Panc1 (cell line): ENCODE data around the gene NUAK2. TPM values are rescaled to one million over a fixed set of nuclear protein-coding genes. Genes with fewer than 3 reads are reported as not detected.

Experiments
- ATAC-seq: fragments of 200-7000 bp; cut with Tn5 transposase; 2 replicates; pipeline ENCODE4 v1.9.1; 2020; ENCODE audit warnings: mild to moderate bottlenecking, moderate library complexity
- BruUV-seq: library from RNA; stranded (reverse); fragments of 400-500 nt; replicated peaks from 2 replicates; lab custom pipeline; 2021; lab: Mats Ljungman, UMichigan
- CTCF ChIA-PET: fragments of 300-600 bp; sonication (Branson Sonifier 250); formaldehyde crosslinking; loops from one replicate; lab custom pipeline; 2022; ENCODE audit warnings: antibody characterized with exemption; lab: Charles Lee
- POLR2A ChIA-PET: fragments of 300-600 bp; sonication (Branson Sonifier 250); formaldehyde crosslinking; loops from one replicate; lab custom pipeline; 2022; ENCODE audit warnings: antibody characterized with exemption; lab: Charles Lee
- DNase-seq: peaks from one replicate; pipeline ENCODE4 v3.0.0-alpha.2; 2010; ENCODE audit warnings: low read depth, low spot score
- H3K27ac ChIP-seq: 2 replicates; pipeline ENCODE4 v1.5.1; 2011; ENCODE audit warnings: mild to moderate bottlenecking, low read length, inconsistent platforms
- H3K27me3 ChIP-seq: fragments of 200-500 bp; sonication (Bioruptor generic); 2 replicates; pipeline ENCODE4 v1.6.0; 2014; ENCODE audit warnings: low read length, inconsistent platforms; ENCODE audit not compliant: control insufficient read depth, insufficient read depth
- H3K36me3 ChIP-seq: fragments of 200-500 bp; sonication (Bioruptor generic); 2 replicates; pipeline ENCODE4 v1.5.1; 2014; ENCODE audit warnings: inconsistent platforms, mild to moderate bottlenecking, low read length, moderate library complexity; ENCODE audit not compliant: control insufficient read depth, insufficient read depth
- H3K4me1 ChIP-seq: 2 replicates; pipeline ENCODE4 v1.5.1; 2011; ENCODE audit warnings: inconsistent platforms, mild to moderate bottlenecking, low read length, moderate library complexity; ENCODE audit not compliant: control insufficient read depth, insufficient read depth
- H3K4me3 ChIP-seq, 2 experiments: 2 replicates each; pipeline ENCODE4 v1.5.1; 2011 to 2012; ENCODE audit warnings: low read depth in 2 of 2, low read length in 2 of 2, mild to moderate bottlenecking in 2 of 2, inconsistent platforms in 1 of 2, moderate library complexity in 1 of 2
- H3K9me3 ChIP-seq: fragments of 200-500 bp; sonication (Bioruptor generic); 2 replicates; pipeline ENCODE4 v1.5.1; 2014; ENCODE audit warnings: low read depth, mild to moderate bottlenecking, inconsistent platforms, low read length, moderate library complexity; ENCODE audit not compliant: control insufficient read depth, insufficient read depth
- POLR2AphosphoS5 ChIP-seq: IDR thresholded peaks from 2 replicates; pipeline ENCODE4 v1.6.1; 2012; ENCODE audit warnings: mild to moderate bottlenecking, low read depth, low read length, moderate library complexity
- REST ChIP-seq, 2 experiments: IDR thresholded peaks; 2 replicates each; pipeline ENCODE4 v1.6.1; 2011 to 2012; ENCODE audit warnings: low read depth in 2 of 2, control low read depth in 1 of 2, low read length in 1 of 2, mild to moderate bottlenecking in 1 of 2, moderate library complexity in 1 of 2; ENCODE audit not compliant: insufficient read depth in 1 of 2
- SIN3A ChIP-seq: IDR thresholded peaks from 2 replicates; pipeline ENCODE4 v1.6.1; 2012; ENCODE audit warnings: low read depth, mild to moderate bottlenecking, low read length, moderate library complexity, borderline replicate concordance; ENCODE audit not compliant: insufficient read depth
- TCF7L2 ChIP-seq: IDR thresholded peaks from 2 replicates; pipeline ENCODE4 v1.6.1; 2011; ENCODE audit warnings: mild to moderate bottlenecking, low read depth, low read length, inconsistent platforms
- in situ Hi-C: cut with HindIII; loops from 2 replicates; pipeline ENCODE4 v1.10.0; 2016; ENCODE audit warnings: low sequenced_read_pairs, low pct_unique_long_range_greater_than_20kb
- intact Hi-C: fragments of 100-400 bp; cut with micrococcal nuclease; formaldehyde crosslinking; loops from one replicate; pipeline ENCODE4 v1.10.0; 2022; ENCODE audit not compliant: unreplicated experiment
- total RNA-seq: library from RNA; stranded (reverse); gene quantifications from one replicate; pipeline ENCODE4 v1.2.1, GENCODE V29; 2021; ENCODE audit not compliant: unreplicated experiment
- TF ChIP-seq, protein P1 (sequence below): fragments of 450-650 bp; IDR thresholded peaks from 2 replicates; pipeline ENCODE4 v1.5.1; 2017; ENCODE audit warnings: mild to moderate bottlenecking

Gene NUAK2
- total RNA-seq, 1 experiment from 2014 or later: 17.4 TPM

- in situ Hi-C loops: no loop called here
- no peaks in the 10 kb centered on the region for H3K36me3 ChIP-seq
- no peak overlapping the region for H3K27ac ChIP-seq
- TF ChIP-seq REST (IDR thresholded peaks at IDR 0.05; ENCODE audit: insufficient read depth in 1 of 2, low read depth in 2 of 2, low read length in 1 of 2) (no peak), POLR2AphosphoS5 (no peak), TCF7L2 (no peak), SIN3A (no peak)
- TF ChIP-seq, protein P1, sequence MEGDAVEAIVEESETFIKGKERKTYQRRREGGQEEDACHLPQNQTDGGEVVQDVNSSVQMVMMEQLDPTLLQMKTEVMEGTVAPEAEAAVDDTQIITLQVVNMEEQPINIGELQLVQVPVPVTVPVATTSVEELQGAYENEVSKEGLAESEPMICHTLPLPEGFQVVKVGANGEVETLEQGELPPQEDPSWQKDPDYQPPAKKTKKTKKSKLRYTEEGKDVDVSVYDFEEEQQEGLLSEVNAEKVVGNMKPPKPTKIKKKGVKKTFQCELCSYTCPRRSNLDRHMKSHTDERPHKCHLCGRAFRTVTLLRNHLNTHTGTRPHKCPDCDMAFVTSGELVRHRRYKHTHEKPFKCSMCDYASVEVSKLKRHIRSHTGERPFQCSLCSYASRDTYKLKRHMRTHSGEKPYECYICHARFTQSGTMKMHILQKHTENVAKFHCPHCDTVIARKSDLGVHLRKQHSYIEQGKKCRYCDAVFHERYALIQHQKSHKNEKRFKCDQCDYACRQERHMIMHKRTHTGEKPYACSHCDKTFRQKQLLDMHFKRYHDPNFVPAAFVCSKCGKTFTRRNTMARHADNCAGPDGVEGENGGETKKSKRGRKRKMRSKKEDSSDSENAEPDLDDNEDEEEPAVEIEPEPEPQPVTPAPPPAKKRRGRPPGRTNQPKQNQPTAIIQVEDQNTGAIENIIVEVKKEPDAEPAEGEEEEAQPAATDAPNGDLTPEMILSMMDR: no peak
- DNase-seq (no peak), ATAC-seq (no peak)
- CTCF ChIA-PET: interaction anchor here (0.7 to 1.0 kb wide), 3 partner anchors 28 to 196 kb away, joined by 3 to 5 read pairs (median 3); no protein-coding TSS in a partner anchor
- H3K27me3 ChIP-seq: no peaks in the 10 kb centered on the region
- no peaks in the 10 kb centered on the region for H3K9me3 ChIP-seq
- peaks cover 4% of the 10 kb centered on the region for H3K4me1 ChIP-seq
- intact Hi-C loops: loop anchor here (5.0 to 10.0 kb wide), 3 partner anchors 133 to 273 kb away; partner anchors contain the start of gene RBBP5
- BruUV-seq: no TSS peak
- no peak overlapping the region for H3K4me3 ChIP-seq
- POLR2A ChIA-PET: no interaction called here
Measured at GRCh38 chr1:205257735-205258134, 63.8 kb downstream of the NUAK2 start.

GRCh38 chr1:205256951-205257625, 64.5 kb downstream of the NUAK2 start:
- TF ChIP-seq REST (IDR thresholded peaks at IDR 0.05; ENCODE audit: insufficient read depth in 1 of 2, low read depth in 2 of 2, low read length in 1 of 2) (no peak), SIN3A (no peak), POLR2AphosphoS5 (no peak), TCF7L2 (no peak)
- TF ChIP-seq, protein P1: no peak
- Histone ChIP-seq H3K9me3 (no peaks in the 10 kb centered on the region), H3K27me3 (no peaks in the 10 kb centered on the region), H3K4me3 (no peak overlapping the region), H3K27ac (no peak overlapping the region), H3K4me1 (peaks cover 4% of the 10 kb centered on the region), H3K36me3 (no peaks in the 10 kb centered on the region)
- BruUV-seq: no TSS peak
- intact Hi-C loops: loop anchor here (1.0 to 10.0 kb wide), 4 partner anchors 28 to 272 kb away; partner anchors contain the start of gene RBBP5
- in situ Hi-C loops: no loop called here
- POLR2A ChIA-PET: no interaction called here
- DNase-seq: no peak
- ATAC-seq: no peak
- CTCF ChIA-PET: interaction anchor here (0.6 to 3.2 kb wide), 8 partner anchors 9 to 280 kb away, joined by 3 to 28 read pairs (median 4); partner anchors contain the start of gene TMCC2
